ENCODE measurements around the gene TENM3. TPM values are rescaled to one million over a fixed set of nuclear protein-coding genes. Genes with fewer than 3 reads are reported as not detected.

TENM3 gene
- total RNA-seq, 4 donors from 2014 or later, result 0.69 to 8.2 (median 2.3) TPM

- no peak for TF ChIP-seq POLR2A (IDR thresholded peaks at IDR 0.05)
- no peak for TF ChIP-seq CTCF (IDR thresholded peaks at IDR 0.05)
- no peak for DNase-seq (ENCODE audit: low spot score in 2 of 2)
- WGBS, 2 donors, result 87 to 88% methylated on average over 2 of the region's 2 CpGs
- intact Hi-C loops (cut with DNase I; ENCODE audit: low total_unique reads), result no loop called here
- no peak overlapping the region for H3K4me3 ChIP-seq (ENCODE audit: low read depth, poor library complexity, severe bottlenecking)
Measured at GRCh38 chr4:182695842-182696241, 452.6 kb downstream of the TENM3 start.

- 65 to 78% methylated on average over 6 of the region's 6 CpGs for WGBS, 2 donors
- intact Hi-C loops (cut with DNase I; ENCODE audit: low total_unique reads), result no loop called here
- no peak overlapping the region for H3K4me3 ChIP-seq (ENCODE audit: low read depth, poor library complexity, severe bottlenecking)
Measured at GRCh38 chr4:182697094-182697493, 453.9 kb downstream of the TENM3 start.

DNA sequence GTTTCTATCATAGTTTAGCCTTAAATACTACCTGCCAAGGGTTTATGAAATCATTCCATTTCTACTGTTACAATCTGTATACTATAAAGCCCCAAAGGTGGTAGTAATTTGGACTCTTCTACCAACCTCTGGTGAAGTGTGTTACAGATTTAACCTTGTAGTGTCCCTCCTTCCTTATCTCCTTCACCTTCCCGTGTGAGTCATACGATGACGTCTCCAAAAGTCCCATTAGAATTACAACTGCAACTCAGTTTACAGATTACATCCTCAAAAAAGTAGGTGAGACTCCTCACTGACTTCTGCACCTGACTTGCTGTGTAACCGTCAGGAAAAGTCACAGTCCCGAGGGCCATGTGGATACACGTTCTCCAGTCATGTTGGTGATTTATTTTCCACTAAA is 455.0 kb downstream of the TENM3 start:
- DNase-seq (ENCODE audit: low spot score in 2 of 2), result no peak
- intact Hi-C loops (cut with DNase I; ENCODE audit: low total_unique reads), result no loop called here
- WGBS, 2 donors, result 74 to 82% methylated on average over 6 of the region's 6 CpGs
- TF ChIP-seq POLR2A (IDR thresholded peaks at IDR 0.05) (no peak), CTCF (IDR thresholded peaks at IDR 0.05) (no peak)
- H3K4me3 ChIP-seq (ENCODE audit: low read depth, poor library complexity, severe bottlenecking), result no peak overlapping the region

More at GRCh38 chr4:182697094-182697493, 453.9 kb downstream of the TENM3 start:
- no peak for TF ChIP-seq POLR2A (IDR thresholded peaks at IDR 0.05)
- no peak for DNase-seq (ENCODE audit: low spot score in 2 of 2)

DNA sequence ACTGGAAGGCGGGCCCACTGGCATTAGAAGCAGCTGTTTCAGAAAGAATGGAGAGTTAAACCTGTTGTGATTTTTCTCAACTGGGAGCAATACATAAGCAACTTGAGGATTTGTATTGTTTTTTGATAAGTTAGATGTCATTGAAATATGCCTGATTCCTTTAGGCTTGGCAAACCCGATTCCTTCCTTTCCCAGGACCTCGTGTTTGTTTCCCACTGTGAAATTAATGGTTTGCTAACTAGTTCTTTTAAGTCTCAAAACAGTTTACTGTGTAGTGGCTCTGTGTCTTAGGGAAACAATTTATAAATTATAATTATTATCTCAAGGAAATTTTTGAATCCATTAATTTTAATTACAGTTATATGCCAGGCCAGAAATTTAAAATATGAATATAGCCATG is 456.0 kb downstream of the TENM3 start:
- TF ChIP-seq CTCF (IDR thresholded peaks at IDR 0.05) (no peak), POLR2A (IDR thresholded peaks at IDR 0.05) (no peak)
- 50 to 52% methylated on average over 3 of the region's 3 CpGs for WGBS, 2 donors

DNA sequence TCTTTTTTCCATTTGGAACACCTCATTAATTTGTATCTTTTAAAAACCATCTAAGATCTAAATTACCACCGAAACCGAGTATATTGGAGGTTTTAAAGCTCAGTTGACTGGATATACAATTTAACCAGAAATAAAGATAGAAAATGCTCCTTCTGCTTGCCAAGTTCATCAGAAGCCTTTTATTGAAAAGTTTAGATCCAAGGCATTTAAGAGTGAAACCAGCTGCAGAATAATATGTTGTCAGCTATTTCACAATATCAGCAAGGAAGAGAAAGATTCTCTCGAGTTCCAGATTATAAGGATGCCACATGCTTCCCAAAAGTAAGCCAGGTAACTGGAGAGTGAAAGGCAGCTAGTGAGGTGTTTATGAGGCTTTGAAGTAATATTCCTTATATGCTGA is 456.6 kb downstream of the TENM3 start:
- intact Hi-C loops (cut with DNase I; ENCODE audit: low total_unique reads), result no loop called here
- no peak overlapping the region for H3K4me3 ChIP-seq (ENCODE audit: low read depth, poor library complexity, severe bottlenecking)
- no peak for DNase-seq (ENCODE audit: low spot score in 2 of 2)
- WGBS, 2 donors, result 62 to 70% methylated on average over 3 of the region's 3 CpGs
- TF ChIP-seq CTCF (IDR thresholded peaks at IDR 0.05), result no peak
- no peak for TF ChIP-seq POLR2A (IDR thresholded peaks at IDR 0.05)

More for the DNA sequence above, 456.0 kb downstream of the TENM3 start:
- no peak for DNase-seq (ENCODE audit: low spot score in 2 of 2)
- H3K4me3 ChIP-seq (ENCODE audit: low read depth, poor library complexity, severe bottlenecking), result no peak overlapping the region
- intact Hi-C loops (cut with DNase I; ENCODE audit: low total_unique reads), result no loop called here

GRCh38 chr4:182700362-182701160 is 457.4 kb downstream of the TENM3 start:
- TF ChIP-seq POLR2A (IDR thresholded peaks at IDR 0.05), result no peak
- no peak for TF ChIP-seq CTCF (IDR thresholded peaks at IDR 0.05)
- H3K4me3 ChIP-seq (ENCODE audit: low read depth, poor library complexity, severe bottlenecking), result no peak overlapping the region
- intact Hi-C loops (cut with DNase I; ENCODE audit: low total_unique reads), result no loop called here
- 83 to 88% methylated on average over 5 of the region's 5 CpGs for WGBS, 2 donors
- no peak for DNase-seq (ENCODE audit: low spot score in 2 of 2)

Measured in lower leg skin (tissue), 4 donors.